ENCODE results near the gene ZGRF1.
"Not testable (repeated sequence)": the region's sequence is repeated elsewhere in the genome, so short reads cannot be mapped to it uniquely, and the experiment has no call there.

Gene ZGRF1

DNA sequence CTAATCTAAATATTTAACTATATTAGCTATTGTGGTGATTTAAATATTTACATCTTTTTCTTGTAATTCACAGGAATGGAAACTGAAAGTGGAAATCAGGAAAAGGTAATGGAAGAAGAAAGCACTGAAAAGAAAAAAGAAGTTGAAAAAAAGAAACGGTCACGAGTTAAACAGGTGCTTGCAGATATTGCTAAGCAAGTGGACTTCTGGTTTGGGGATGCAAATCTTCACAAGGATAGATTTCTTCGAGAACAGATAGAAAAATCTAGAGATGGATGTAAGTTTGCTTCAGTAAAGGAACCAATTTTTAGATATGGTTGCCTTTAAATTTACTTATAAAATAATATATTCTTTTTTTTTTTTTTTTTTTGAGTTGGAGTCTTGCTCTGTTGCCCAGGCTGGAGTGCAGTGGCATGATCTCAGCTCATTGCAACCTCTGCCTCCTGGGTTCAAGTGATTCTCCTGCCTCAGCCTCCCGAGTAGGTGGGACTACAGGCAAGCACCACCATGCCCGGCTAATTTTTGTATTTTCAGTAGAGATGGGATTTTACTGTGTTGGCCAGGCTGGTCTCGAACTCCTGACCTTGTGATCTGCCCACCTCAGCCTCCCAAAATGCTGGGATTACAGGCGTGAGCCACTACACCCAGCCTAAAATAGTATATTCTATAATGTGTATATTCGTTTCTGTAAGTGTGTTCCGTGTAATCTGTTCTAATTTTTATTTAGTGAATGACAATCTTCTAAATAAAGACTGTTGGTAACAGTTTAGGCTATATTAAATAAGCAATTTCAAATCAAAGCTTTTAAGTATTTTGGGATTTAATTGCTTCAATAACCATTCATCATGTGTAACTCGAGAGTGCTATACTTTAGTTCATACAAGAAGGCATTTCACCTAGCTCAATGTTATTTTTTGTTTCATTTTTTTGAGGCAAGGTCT, 8.2 kb upstream of the ZGRF1 start:
- DNase-seq (ENCODE audit: low read depth in 2 of 2), result not testable (repeated sequence)

DNA sequence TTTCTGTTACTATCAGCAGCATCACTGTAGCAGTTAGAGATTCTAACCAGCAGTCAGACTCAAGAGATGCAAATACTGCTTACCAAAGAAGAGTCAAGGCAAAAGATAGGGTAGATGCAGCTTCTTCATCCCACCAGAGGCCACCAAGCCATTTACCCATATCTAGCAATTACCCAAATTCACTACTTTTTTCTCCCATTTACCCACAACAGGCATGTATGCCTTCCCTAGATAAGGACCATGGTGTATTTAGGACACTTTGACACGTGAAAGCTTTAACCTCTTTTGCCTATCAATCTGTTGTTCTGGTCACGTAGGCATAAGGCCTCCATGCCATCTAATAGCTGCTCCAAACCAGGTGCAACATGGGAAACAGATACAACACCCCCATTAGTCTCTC, 5.8 kb upstream of the ZGRF1 start:
- no peak for DNase-seq (ENCODE audit: low read depth in 2 of 2)

DNA sequence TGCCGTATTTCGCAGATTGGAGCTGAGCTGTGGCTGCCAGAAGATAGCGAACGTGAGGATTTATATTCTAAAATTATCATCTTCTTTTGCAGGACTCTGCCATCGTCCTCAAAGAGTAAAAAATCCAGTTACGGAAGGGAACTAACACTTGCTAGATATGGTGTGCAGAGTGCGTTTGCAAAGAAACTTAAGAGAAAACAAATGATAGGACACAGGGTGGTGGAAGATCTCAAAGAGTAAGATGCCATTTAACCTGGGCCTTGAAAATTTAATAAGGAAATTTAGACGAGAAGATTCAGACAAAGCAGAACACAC, 800 bp upstream of the ZGRF1 start:
- no peak for DNase-seq (ENCODE audit: low read depth in 2 of 2)

DNA sequence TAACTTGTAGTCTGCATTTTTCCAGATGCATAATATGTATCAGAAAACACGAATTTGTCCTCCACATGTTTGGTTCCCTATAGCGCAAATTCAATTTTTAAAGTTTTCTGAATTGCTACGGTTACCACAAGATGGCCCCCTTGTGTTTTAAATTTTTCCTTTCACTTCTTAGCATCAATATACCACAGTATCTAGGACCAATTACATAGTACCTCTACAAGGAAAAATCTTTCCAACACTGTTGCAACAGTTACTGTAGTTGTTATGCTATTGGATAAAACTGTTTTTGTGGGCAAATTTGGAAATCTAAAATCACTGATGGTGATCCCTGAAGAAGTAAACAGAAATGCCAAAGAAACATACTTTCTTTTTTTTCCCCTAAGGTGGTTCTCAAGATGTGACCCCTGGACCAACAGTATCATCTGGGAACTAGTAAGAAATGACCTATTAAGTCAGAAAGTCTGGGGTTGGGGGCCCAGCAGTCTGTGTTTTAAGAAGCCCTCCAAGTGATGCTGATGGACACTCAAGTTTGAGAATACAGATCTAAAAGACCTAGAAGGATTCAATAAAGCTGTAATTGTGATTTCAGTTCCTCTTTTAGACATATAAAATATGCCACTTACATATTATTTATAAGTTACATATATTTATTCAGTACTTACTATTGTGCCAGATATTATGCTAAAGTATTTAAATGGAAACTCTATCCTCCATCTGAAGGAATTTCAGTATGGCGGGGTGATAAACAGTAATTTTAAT, 3.1 kb downstream of the ZGRF1 start:
- DNase-seq (ENCODE audit: low read depth in 2 of 2), result no peak

DNA sequence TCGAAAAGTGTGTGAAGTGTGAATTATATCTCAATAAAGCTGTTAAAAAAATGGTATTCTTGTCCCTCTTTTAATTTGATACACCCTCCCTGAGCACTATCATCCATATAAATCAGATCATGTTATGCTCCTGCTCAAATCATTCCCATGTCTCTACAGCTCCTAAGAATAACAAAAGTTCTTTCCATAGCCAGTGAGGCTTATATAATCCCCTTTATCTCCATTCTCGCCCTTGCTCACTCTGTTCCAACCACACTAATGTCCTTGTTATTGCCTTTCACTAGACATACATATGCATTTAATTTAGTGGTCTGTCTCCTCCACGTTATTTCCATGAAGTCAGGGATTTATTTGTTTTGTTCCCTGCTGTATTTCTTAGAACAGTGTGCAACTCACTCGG, 10.5 kb downstream of the ZGRF1 start:
- DNase-seq (ENCODE audit: low read depth in 2 of 2), result no peak

DNA sequence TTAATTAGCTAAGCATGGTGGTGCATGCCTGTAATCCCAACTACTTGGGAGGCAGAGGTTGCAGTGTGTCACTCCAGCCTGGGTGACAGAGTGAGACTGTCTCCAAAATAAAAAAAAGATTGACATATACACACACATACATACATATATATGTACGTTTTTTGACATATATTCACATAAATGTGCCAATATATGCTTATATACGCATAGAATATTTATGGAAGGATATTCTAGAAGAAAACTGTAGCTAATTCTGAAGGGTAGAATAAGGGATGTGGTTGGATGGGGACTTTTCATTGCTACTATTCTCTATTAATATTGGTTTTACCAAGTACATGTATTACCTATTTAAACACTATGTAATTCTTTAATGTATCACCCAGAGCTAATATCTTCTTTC, 19.7 kb downstream of the ZGRF1 start:
- DNase-seq (ENCODE audit: low read depth in 2 of 2), result no peak

DNA sequence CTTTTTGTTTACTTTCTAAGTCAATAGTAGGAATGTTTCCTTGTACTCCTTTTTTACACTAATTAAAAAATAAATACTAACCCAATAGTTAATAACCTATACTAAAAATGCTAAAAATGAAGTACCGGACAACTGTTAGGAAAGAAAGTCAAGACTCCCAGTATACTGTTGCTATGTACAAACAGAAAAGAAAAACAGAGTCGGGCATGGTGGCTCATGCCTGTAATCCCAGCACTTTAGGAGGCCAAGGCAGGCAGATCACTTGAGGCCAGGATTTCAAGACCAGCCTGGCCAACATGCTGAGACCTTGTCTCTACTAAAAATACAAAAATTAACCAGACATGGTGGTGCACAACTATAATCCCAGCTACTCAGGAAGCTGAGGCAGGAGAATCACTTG, 23.9 kb downstream of the ZGRF1 start:
- DNase-seq (ENCODE audit: low read depth in 2 of 2), result not testable (repeated sequence)

DNA sequence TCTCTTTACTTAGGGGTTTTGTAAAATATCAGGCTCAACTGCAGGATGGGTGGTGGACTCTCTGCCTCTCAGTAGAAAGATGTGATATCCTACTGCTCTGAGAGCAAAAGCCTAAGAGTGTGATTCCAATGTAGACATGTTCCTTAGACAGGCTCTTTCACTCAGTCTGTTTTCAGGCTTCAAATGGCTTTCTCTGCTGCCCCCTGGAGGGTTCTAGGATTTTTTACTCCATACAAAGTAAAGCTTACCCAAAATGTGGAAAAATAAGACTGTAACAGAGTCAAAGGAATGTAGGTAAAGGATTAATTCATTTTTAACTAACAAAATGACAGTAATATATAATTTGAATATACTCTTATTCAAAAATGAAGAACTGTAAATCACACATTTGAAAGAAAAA, 32.1 kb downstream of the ZGRF1 start:
- DNase-seq (ENCODE audit: low read depth in 2 of 2), result peak in 1 of 2 donors; percentile 15

DNA sequence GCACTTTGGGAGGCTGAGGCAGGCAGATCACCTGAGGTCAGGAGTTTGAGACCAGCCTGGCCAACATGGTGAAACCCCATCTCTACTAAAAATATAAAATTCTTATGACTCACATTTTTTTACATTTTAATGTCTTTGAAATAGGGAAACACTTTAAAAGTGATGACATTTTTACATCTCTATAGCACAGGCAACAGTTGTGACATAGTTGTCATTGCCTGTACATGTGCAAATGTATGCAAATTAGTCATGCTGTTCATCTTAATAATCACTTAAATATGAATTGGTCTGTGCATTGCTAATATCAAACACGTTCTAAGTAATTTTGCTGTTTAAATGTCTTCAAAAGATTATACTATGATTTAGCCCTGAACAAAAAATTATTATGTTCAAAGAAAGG, 41.7 kb downstream of the ZGRF1 start:
- no peak for DNase-seq (ENCODE audit: low read depth in 2 of 2)

DNA sequence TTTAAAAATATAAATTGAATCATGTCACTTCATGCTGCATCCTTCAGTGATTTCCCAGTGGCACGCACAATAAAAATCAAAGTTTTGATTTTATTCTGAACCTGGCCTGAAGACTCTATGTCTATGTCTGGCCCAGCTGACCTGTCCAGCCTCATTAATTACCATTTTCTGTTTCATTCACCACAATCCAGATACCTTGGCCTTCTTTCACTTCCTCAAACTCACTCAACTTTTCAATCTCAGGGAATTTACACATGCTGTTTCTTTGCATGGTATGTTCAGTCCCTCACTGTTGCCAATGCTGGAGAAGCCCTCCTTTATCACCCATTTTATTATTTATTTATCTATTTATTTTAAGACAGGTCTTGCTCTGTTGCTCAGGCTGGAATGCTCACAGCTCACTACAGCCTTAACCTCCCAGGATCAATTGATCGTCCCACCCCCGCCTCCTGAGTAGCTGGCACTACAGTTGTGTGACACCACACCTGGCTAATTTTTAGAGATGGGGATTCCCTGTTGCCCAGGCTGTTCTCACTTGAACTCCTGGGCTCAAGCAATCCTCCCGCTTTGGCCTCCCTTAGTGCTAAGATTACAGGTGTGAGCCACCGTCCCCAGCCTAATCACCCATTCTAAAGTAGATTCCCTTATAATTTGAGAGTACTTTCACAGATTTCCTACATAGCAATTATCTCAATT, 43.1 kb downstream of the ZGRF1 start:
- DNase-seq (ENCODE audit: low read depth in 2 of 2), result no peak

DNA sequence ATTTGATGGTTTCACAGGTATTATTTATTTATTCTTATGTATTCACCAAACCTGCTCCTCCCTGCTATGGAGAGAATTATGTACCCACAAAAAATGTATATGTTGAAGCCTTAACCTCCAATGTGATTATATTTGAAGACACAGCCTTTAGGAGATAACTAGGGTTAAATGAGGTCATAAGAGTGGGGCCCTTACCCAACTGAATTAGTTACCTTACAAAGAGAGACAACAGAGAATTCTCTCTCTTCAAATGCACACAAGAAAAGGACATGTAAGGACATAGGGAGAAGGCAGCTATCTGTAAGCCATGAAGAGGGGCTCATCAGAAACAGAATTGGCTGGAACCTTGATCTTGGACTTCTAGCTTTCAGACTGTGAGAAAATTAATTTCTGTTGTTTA, 44.0 kb downstream of the ZGRF1 start:
- no peak for DNase-seq (ENCODE audit: low read depth in 2 of 2)

DNA sequence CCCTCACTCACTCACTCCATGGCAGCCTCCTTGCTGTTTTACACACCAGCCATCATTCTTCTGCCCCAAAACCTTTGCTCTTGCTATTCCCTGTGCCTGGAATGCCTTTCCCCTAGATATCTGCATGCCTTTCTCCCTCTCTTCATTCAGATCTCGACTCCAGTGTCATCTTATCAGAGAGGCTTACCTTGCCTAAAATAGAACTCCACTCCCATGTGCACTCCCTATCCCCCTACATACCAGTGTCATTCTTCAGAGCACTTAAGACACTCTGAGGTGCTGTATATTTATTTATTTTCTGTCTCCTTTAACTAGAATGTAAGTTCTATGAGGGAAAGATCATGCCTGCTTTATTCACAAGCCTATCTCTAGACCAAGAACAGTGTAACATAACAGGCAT, 45.1 kb downstream of the ZGRF1 start:
- DNase-seq (ENCODE audit: low read depth in 2 of 2), result no peak

DNA sequence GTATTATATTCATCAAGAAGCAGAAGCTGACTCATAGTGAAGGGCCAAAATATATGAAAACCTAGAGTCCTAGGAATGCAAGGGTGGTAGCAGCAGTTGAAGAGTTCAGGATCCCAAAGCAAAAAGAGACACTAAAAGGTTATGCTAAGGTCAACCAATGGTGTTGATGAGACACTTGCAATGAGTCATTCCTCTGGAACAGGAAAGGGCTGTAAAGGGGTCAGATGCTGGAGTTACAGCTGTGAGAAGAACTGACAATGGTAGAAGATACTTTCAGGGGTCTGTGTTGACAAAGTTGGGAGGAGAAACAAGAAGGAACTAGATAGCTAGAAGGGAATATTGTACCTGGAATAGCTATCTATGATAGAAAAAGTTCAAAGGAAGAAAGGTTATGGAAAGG, 47.5 kb downstream of the ZGRF1 start:
- DNase-seq (ENCODE audit: low read depth in 2 of 2), result no peak

DNA sequence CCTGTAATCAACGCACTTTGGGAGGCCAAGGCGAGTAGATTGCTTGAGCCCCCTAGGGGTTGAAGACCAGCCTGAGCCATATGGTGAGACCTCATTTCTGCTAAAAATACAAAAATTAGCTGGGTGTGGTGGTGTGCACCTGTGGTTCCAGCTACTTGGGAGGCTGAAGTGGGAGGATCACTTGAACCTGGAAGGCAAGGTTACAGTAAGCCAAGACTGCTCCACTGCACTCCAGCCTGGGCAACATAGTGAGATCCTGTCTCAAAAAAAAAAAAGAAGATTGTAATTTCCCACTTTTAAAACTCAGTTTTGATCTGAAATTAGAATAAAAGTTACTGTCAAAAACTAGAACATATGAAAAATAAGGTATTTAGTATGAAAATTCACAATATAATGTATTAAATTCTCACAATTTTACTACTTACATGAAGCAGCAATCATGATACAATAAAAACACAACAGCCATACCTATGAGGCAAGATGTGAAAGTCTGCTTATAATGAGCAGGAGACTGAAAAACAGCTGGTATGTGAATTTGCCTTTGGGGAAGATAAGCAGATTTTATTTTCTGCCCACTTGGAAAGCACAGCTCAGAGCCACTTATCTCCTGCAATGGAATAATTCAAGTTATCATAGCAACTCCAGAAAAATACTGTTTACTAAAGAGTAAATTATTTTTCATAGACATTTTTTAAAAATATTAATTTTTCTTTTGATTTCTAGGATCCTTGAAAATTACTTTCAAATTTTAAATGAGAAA, 50.6 kb downstream of the ZGRF1 start:
- DNase-seq (ENCODE audit: low read depth in 2 of 2), result no peak

DNA sequence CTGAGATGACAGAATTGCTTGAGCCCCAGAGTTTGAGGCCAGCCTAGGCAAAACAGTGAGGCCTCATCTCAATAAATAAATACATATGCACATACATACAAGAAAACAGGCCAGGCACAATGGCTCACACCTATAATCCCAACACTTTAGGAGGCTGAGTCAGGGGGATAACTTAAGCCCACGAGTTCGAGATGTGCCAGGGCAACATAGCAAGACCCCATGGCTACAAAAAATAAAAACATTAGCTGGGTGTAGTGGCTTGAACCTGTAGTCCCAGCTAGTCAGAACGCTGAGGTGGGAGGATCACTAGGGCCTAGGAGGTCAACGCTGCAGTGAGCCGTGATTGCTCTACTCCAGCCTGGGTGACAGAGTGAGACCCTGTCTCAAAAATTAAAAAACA, 69.2 kb downstream of the ZGRF1 start:
- DNase-seq (ENCODE audit: low read depth in 2 of 2), result no peak

DNA sequence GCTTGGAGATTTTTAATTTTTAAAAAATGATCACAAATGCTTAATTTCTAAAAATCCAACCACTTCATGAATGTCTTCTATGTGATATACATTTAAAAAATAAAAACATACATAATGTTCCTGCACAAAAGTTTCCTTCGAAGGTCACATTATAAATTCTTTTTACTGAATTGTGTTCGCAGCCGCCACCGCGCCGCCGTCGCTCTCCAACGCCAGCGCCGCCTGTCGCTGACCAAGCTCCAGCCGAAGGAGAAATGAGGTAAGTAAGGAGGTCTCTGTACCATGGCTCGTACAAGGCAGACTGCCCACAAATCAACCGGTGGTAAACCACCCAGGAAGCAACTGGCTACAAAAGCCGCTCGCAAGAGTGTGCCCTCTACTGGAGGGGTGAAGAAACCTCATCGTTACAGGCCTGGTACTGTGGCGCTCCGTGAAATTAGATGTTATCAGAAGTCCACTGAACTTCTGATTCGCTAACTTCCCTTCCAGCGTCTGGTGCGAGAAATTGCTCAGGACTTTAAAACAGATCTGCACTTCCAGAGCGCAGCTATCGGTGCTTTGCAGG, 71.9 kb downstream of the ZGRF1 start:
- DNase-seq (ENCODE audit: low read depth in 2 of 2), result no peak

DNA sequence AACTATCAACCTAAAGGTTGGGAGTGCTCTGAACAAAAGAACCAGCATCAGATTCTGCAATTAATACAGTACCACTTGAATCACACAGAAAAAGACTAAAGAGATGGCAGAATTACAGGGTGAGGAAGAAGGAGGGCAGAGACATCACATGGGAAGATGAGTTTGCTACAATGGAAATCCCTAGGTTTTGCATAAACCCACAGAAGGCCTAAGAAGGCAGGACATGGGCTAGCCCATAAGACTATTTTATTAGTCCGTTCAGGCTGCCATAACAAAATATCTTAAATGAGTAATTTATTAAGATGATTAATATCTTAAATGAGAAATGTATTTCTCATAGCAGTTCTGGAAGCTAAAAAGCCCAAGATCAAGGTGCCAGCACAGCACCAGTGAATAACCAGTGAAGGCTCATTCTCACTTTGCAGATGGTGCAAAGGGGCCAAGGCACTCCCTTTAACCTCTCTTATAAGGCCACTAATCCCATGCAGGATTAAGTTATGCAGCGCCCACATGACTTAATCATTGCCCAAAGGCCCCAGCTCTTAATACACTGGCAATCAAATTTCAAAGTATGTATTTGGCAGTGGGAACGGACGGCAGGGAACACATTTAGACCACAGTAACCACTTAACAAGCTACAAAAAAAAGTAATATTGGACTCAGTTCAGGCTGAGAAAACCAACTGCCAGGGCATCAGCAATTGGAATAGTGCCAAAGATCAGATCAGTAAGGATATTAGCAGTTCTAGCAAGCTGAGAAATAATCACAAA, 73.1 kb downstream of the ZGRF1 start:
- DNase-seq (ENCODE audit: low read depth in 2 of 2), result no peak

DNA sequence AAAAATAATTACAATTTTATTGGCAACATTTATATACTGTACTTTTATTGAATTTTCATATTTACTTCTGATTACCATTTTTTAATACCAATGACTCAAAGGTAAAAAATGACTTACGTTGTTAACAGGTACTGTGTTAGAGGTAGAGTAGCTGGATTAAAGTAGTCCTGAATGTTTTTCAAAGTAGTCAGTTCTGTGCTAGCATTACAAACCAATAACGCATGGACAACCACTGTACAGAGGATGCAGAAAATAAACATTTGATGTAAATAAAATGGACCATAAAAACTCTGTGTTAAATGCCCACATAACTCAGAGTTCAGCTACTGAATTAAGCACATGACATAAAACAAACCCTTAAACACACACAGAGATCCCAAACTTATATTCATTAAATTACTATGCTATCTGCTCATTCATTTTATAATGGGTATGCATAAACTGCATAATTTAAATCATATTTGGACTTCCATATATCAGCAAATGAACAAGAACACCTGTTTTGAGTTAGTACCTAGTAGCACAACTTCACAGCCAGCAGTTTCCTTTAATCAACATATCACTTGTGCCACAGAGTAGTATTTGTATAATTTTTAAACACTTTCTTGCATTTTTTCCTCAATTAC, 74.3 kb downstream of the ZGRF1 start:
- DNase-seq (ENCODE audit: low read depth in 2 of 2), result no peak

DNA sequence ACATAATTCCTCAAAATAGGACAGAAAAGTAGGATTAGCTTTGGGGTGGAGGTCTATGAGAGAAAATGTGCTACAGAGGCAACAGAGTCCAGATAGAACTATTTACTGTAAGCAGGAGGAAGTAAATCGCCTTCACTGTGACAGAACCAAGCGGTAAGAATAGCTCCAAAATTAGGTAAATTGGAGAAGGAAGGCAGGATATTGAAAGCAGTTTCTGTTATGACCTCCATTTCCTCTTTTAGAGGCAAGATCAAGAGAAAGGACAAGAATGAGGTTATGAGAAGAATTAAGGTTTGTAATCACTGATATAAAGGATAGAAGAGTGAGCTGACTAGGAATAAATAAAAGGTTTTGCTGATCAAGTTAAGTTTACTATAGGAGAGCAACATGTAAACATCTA, 76.6 kb downstream of the ZGRF1 start:
- DNase-seq (ENCODE audit: low read depth in 2 of 2), result no peak

DNA sequence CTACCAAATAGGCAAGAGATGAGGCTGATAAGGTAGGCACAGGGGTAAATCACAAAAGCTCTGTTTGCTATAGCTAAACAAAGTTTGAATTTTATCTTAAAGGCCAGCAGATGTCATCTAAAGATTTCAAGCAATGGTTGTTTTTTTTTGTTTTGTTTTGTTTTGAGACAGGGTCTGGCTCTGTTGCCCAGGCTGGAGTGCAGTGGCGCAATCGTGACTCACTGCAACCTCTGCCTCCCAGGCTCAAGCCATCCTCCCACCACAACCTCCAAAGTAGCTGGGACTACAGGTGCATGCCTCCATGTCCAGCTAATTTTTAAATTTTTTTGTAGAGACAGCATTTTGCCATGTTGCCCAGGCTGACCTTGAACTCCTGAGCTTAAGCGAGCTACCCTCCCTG, 77.7 kb downstream of the ZGRF1 start:
- no peak for DNase-seq (ENCODE audit: low read depth in 2 of 2)

Measured in activated CD4-positive, alpha-beta T cell treated with anti-CD3 and anti-CD28 coated beads for 24 hours (primary cell).